Inflammatory macrophage treated with lipopolysaccharide for 4 hours (primary cell): ENCODE data around the gene C3orf22.

ENCODE experiments used
- DNase-seq: peaks from one replicate; pipeline ENCODE4 v3.0.0-alpha.2; 2020

Gene C3orf22

GRCh38 chr3:126527006-126527405, 31.7 kb downstream of the C3orf22 start:
- DNase-seq, result no peak

GRCh38 chr3:126526668-126527005, 32.1 kb downstream of the C3orf22 start:
- DNase-seq, result no peak

- DNase-seq, result no peak
Observed at GRCh38 chr3:126525853-126526667, 32.7 kb downstream of the C3orf22 start.

GRCh38 chr3:126525091-126525852, 33.5 kb downstream of the C3orf22 start:
- DNase-seq, result no peak

GRCh38 chr3:126524429-126524988, 34.2 kb downstream of the C3orf22 start:
- DNase-seq, result no peak

- DNase-seq, result peak; percentile 62
Observed at GRCh38 chr3:126523745-126524428, 34.8 kb downstream of the C3orf22 start, which contains the start of gene CHST13. Gene CHST13 (plus strand): TSS chr3:126524155. CDS start chr3:126524333, 178 bp downstream.

- peak; percentile 43 for DNase-seq
Observed at GRCh38 chr3:126522363-126522788, 36.4 kb downstream of the C3orf22 start.

GRCh38 chr3:126521122-126521891, 37.4 kb downstream of the C3orf22 start:
- no peak for DNase-seq

- DNase-seq, result no peak
Observed at GRCh38 chr3:126519506-126520455, 39.0 kb downstream of the C3orf22 start.

- DNase-seq, result no peak
Observed at GRCh38 chr3:126518779-126519177, 40.0 kb downstream of the C3orf22 start.

- no peak for DNase-seq
Observed at GRCh38 chr3:126517986-126518778, 40.5 kb downstream of the C3orf22 start.

GRCh38 chr3:126517291-126517951, 41.3 kb downstream of the C3orf22 start, which contains the start of gene UROC1:
Gene UROC1 (minus strand): TSS chr3:126517773. CDS start chr3:126517719, 54 bp downstream.
- no peak for DNase-seq

- DNase-seq, result no peak
Observed at GRCh38 chr3:126516936-126517290, 41.8 kb downstream of the C3orf22 start.

- no peak for DNase-seq
Observed at GRCh38 chr3:126516152-126516935, 42.4 kb downstream of the C3orf22 start.

GRCh38 chr3:126515066-126515706, 43.5 kb downstream of the C3orf22 start:
- no peak for DNase-seq

- no peak for DNase-seq
Observed at GRCh38 chr3:126514161-126514560, 44.6 kb downstream of the C3orf22 start.

GRCh38 chr3:126512916-126513650, 45.6 kb downstream of the C3orf22 start:
- DNase-seq, result no peak

GRCh38 chr3:126512026-126512425, 46.7 kb downstream of the C3orf22 start:
- no peak for DNase-seq
